NCI-H2029 (cell line): ENCODE results near the gene SBF1.
"Not testable (repeated sequence)": the region's sequence is repeated elsewhere in the genome, so short reads cannot be mapped to it uniquely, and the experiment has no call there.

Experiments
- DNase-seq: peaks from one replicate; lab custom pipeline; 2025; lab: John Stamatoyannopoulos, UW

Gene SBF1

DNA sequence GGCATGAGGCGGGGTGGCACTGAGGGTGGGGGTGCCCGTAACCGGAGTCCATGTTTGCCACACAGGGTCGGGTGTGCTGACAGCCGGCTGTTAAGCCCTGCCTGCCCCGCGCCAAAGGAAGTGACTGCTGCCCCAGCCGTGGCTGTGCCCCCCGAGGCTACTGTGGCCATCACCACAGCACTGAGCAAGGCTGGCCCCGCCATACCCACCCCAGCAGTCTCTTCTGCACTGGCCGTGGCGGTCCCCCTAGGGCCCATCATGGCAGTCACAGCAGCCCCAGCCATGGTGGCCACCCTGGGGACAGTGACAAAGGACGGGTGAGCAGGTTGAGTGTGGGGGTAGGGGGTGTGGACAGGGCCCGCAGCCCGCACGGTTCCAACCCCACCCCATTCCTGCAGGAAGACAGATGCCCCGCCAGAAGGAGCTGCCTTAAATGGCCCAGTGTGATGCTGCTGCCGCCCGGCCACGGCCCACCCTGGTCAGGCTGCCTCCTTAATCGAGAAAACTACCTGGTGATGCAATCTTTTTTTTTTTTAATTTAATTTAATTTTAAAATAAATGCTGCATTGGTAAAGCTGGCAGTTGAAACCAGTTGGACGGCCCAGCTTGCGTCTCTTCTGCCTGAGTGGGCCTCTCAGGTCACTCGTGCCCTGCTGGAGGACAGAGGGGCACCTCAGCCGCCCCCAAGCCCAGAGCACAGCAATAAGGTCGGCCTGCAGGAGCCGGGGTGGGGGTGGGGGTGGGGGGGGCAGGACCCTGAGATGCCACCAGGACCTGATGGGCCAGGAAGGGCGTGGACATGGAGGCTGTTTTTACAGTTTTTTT is 30.8 kb downstream of the SBF1 start:
- DNase-seq, result no peak

DNA sequence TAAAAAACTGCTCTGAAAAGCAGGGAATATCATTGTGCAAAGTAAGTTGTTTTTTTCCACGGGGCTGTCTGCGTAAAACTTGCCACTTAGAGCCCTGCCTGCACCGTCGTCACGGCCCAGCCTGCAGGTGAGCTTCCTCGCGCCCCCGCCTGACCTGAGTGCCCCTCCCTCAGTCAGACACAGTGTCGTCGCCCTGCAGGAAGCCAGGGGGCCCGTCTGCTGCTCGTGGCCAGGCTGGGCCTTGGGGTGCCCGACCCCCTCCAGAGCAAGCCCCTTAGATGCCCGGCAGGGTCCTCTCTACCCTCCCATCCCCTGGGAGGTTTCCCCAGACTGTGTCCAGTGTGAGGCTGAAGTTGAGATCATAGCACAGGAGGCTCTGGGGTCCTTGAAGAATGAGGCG is 31.6 kb downstream of the SBF1 start:
- no peak for DNase-seq

DNA sequence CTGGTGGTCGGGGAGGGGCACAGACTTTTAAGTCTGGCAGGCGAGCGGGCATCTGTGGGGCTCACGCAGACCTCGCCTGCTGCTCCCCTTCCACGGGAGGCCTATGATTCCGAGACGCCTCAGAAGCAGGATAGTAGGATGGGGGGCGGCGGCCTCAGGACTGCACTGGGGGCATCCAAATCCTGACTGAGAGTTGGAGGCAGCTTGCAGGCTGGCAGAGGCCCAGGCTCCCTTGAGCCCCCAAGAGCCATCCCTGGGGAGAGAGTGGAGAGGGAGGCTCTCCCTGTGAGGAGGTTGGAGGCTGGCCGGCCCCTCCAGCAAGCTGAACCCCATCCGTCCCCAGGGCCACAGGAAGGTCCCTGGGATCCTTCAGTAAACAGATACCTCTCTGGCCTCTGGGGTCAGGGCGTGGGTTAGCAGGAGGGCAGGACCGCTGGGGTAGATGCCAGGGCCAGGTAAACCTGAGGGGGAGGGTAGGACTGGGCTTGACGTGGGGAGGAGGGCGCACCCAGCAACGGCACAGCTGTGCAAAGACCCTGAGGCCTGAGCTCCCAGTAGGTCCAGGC is 33.3 kb downstream of the SBF1 start:
- DNase-seq, result no peak

DNA sequence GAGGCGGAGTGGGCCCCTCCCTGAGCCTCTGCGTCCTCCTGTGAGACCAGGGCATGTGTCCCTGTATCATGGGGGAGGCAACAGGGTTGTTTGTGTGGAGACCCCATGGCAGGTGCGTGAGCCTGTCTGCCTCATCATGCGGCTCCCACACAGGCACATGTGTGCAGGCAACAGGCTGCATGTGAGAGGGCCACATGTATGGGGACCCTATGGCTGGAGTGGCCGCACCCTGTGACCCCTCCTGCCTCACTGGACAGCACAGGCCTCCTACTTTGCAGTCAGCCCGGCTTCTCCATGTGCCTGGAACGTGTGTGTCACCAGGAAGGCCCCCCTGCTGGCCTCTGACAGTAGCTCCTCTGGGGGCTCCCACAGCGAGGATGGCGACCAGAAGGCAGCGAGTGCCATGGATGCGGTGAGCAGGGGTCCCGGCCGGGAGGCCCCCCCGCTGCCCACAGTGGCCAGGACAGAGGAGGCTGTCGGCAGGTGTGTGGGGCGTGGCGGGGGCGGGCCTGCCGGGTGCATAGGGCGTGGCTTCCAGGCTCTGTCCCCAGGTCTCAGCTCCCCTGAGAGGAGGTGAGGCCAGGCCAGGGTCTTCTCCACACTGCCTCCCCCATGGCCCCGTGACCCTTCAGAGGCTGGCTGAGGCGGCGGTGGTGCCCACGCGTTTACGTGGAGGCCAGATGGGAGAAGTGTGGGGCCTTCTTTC is 34.1 kb downstream of the SBF1 start:
- no peak for DNase-seq

DNA sequence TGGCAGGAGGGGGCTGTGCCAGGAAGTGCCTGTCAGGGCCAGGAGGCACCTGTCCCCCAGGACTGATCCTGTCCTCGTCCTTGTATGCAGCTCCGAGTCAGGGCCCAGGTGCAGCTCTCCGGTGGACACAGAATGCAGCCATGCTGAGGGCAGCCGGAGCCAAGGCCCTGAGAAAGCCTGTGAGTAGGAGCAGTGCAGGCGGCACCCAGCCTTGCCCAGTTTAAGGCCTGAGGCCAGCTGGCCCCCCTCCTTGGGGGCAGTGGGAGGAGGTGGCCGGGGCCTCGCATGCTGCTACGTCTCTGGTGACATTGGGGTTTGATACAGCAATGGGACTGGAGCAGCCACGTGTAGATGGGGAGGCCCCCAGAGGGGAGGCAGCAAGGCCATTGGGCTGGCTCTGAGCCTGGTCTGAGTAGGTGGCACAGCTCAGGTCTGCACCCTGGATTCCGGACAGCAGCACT is 34.9 kb downstream of the SBF1 start:
- no peak for DNase-seq

DNA sequence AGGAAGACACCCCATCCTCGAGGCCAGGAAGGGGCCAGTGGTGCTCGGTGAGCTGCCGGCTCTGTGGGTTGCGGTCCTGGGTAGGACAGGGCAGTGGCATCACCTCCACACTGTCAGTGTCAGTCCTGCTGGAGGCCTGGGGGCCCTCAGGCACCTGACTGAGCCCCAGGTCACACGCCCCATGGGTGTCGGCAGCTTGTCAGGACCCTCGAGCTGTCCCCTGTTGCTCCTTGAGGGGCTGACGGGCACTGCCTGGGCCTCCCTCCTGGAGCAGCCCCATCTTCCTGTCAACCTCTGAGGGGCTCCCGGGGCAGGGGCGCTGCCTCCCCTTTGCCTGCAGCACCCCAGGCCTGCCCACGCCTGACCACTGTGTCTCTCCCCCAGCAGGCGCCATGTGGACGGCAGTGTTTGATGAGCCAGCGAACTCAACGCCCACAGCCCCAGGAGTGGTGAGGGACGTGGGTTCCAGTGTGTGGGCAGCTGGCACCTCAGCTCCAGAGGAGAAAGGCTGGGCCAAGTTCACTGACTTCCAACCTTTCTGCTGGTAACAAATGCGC is 35.4 kb downstream of the SBF1 start:
- DNase-seq, result no peak

DNA sequence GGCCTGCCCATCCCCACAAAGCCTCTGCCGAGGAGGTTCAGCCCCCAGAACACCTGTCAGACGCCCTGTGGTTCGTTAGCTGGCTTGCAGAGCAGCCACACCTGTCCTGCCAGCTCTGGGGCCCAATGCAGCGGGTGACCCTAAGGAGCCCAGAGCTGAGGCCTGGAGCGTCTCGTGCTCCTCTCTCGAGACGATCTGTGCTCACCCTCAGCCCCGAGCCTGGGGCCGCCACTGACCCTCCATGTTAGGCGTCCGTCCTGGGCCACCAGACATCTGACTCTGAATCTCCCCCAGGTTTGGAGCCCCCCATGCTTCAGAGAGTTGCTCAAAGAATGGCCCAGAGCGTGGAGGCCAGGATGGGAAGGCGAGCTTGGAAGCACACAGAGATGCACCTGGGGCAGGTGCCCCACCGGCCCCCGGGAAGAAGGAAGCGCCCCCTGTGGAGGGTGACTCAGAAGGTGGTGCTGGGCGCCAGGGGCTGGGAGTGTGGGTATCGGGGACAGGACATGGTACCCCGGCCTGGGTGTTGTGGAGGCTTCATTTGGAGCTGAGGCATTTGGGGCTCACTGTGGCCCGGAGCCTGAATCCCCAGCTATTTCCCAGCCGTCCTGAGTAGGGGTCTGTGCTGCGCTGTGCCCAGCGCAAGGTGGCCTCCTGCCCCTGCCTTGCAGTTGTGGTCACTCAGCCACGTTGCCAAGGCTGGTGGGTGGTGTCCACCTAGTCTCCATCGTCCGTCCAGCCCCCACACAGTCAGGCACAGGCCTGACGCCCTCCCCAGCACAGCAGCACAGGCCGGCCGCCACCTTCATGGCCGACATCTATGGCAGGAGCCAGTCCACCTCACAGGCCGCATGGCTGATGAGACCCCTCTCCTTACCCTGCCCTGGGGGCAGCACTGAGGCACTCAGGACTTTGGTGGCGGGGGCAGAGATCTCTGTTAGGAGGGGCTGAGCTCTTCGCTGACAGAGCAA is 36.2 kb downstream of the SBF1 start:
- no peak for DNase-seq

DNA sequence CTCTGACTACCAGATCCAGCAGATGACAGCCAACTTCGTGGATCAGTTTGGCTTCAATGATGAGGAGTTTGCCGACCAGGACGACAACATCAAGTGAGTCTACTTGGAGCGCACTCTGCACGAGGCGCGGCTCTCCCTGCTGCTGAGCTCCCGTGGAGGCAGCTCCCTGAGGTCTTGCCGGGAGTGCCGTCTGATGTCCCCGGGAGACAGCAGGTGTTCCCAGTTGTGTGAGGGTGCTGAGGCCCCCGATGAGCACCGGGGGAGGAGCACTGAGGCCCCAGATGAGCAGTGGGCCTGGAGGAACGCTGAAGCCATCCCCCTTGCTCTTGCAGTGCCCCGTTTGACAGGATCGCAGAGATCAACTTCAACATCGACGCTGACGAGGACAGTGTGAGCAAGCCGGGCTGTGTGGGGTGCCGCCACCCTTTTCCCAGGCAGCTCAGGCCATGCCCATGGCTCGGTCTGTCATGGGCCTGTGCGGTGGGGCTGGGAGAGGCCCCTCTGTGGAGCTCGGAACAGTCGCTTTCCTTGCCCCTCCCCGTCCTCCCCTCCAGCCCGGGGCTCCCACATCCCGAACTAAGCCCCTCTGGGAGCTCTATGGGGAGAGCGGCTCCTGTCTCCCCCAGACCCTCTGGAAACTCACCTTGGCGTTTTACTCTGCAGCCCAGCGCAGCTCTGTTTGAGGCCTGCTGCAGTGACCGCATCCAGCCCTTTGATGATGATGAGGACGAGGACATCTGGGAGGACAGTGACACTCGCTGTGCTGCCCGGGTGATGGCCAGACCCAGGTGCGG is 37.1 kb downstream of the SBF1 start:
- DNase-seq, result no peak

DNA sequence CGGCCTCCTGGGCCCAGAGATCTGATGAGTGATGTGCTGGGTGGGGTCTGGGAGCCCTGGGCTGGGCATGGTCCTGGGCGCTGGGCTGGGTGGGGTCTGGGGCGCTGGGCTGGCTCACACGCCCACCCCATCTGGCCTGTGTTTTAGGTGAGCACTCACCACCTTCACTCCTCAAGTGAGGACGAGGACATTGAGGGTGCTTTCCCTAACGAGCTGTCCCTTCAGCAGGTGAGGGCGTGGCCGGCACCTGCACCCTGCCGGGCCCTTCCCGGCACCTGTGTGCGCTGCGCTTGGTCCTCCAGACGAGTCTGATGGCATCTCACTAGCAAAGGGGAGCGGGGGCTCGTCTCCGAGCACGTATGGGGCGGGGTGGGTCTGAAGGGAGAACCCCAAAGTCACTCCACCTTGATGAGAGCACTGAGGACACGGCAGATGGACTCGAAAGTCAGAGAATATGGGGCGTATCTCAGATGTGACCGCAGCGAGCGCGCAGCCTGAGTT is 37.9 kb downstream of the SBF1 start:
- DNase-seq, result no peak

DNA sequence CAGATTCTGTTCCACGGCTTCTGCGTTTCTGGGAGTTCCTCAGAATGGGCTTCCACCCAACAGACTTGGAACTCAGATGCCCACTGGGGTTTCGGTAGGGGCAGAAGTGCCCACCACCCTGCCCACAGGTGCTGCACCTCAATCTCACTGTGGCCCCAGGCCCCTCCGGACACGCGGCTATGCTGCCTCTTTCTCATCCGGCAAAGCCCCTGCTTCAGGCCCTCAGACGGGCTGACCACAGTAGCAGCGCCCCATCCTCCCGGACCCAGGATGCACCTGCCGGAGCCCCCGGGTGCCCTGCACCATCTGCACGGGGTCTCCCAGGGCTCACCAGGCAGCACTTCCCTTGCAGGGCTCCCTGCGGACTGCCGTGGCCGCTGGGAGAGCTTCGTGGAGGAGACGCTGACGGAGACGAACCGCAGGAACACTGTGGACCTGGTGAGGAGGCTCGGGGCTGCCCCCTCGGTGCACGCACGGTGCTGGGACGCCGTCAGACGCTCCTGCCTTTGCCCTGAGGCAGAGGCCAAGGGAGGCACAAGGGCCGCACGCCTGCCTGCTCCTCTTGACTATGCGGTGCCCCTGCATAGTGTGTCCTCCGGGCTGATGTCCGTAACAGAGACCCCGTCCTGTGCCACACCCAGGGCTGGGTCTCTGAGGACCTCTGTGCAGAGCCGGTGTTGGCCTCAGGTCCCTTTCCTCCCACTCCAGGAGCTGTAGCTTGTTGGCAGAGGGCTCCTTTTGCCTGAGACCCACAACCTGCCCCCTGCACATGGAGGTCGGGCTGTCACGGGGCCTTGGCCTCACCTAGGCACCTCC is 38.6 kb downstream of the SBF1 start:
- no peak for DNase-seq

DNA sequence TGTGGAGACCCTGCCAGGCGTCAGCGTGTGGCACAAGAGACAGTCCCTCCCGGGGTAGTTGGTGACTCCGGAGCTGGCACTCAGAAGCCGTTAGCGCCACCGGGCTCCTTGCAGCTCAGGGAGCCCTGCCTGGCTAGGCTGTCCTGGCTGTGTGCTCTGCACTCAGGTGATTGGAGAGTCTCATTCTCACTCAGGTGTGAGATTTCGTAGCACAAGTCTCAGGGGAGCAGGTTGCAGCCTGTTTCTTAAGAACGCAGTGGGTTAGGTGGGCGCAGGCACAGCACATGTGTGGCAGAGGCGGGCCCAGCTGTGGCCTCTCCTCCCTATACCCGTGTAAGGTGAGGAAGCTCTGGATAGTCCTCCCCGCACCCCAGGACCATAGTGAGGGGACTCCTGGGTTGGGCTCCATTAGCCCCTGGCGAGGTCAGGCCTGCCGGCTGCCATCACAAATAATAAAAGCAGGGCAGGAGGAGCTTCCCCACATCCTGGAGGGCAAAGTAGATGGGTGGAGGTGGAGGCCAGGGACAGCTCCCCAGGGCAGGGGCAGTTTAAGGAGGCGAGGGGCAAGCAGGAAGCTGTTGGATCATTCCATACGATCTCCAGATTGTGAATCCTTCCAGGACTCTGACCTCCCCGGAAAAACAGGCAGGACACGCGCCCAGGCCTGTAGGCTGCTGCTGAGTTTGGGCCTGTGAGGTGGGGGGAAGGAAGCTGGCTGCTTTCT is 39.4 kb downstream of the SBF1 start:
- DNase-seq, result no peak

DNA sequence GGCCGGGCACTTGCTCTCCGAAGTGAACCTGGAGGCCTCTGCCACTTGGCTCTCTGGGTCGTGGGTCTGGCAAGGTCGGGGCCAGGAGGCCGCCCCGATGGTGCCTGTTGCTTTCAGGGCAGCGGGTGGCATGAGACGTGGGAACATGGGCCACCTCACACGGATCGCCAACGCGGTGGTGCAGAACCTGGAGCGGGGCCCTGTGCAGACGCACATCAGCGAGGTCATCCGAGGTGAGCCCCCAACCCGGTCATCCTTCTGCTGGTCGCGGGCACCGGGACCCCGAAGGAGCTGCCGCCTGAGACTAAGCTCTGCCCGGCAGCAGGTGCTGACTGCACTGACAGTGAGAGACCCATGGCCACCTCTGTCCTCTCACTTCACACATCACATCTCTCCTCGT is 40.0 kb downstream of the SBF1 start:
- no peak for DNase-seq

DNA sequence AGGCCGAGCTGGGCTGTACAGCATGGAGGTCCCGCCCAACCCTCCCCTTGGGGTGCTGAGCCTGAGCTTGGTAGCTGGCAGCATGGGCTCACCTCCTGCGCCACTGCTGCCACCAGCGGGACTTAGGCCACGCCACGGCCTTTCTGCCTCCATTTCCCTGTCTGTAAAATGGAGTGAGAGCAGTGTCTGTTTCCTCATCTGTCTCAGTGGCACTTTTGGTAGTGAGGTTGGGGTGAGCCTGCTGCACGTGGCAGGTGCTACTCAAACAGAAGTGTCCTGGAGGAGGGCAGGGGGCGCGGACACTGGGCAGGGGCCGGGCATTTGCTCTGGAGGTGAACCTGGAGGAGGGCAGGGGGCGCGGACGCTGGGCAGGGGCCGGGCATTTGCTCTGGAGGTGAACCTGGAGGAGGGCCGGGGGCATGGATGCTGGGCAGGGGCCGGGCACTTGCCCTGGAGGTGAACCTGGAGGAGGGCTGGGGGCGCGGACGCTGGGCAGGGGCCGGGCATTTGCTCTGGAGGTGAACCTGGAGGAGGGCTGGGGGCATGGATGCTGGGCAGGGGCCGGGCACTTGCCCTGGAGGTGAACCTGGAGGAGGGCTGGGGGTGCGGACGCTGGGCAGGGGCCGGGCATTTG is 41.8 kb downstream of the SBF1 start:
- not testable (repeated sequence) for DNase-seq

DNA sequence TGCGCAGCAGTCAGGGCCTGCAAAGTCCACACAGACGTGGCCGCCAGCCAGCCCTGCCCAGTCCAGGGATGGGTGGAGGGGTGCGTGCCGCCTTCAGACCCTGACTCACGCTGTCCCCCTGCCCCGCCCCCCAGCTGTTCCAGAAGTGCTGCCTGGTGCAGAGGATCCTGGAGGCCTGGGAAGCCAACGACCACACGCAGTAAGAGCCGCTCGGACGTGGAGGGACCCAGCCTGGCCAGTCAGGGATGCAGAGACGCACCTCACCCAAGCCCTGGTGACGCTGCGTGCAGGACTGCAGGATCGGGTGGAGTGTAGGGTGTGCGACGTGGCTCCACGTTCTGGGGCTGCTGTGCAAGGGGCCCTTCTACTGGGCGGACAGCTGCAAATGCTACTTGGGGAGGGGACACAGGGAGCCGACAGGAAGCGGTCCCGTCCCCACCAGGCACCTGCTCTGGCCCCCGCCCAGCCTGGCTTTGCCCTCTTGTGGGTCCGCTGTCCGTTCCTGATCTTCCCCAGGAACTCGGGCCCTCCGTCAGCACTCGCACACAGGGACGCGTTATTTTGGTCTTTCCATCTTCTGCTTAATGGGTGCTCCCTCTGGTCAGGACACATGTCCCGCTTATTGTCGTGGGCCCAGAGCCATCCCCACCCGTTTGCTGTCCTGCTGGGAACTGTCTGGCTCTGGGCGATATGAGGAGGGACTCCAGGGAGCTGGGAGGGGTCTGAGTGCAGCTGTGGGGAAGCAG is 42.5 kb downstream of the SBF1 start:
- no peak for DNase-seq

DNA sequence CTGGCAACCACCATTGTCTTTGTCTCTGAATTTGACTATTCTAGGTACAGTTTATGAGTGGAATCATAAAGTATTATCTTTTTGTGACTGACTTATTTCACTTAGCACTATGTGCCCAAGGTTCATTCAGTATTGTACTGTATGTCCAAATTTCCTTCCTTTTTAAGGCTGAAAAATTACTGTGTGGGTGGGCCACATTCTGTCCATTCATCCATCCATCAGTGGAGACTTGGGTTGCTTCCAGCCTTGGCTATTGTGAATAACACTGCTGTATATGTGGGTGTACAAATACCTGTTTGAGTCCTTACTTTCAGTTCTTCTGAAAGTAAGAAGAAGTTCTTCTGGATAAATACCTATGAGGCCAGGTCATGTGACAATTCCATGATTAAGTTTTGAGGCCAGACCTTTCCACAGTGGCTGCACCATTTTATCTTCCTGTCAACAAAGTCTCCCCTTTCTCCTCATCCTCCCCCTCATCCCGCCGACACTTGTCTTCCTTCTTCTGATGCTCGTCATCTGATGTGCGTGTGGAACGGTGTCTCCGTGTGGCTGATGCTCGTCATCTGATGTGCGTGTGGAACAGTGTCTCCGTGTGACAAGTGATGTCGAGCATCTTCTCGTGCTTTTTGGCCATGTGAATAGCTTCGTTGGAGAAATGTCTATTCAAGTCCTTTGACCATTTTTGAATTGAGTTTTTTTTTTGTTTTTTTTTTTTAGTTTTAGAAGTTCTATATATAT is 49.5 kb downstream of the SBF1 start:
- DNase-seq, result no peak

DNA sequence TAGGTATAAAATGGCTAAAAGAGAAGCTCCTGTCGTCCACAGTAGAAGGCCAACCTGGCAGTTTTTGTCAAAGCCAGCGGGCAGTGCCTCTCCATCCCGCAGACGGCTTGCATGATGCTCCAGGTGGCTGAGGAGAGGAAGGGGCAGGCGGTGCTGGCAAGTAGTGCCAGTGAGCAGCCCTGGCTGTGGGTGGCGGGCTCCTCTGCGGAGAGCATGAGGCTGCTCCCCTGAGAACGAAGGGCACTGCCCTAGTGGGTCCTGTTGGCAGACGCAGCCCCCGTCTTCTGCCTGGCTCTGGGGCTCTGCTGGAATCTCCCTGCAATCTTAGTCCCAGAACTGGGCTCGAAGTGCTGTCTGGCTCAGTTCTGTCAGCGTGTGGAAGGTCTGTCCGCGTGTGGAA is 50.9 kb downstream of the SBF1 start:
- no peak for DNase-seq
